Subcutaneous adipose tissue (tissue), 4 donors: ENCODE results near the gene REL. TPM values are rescaled to one million over a fixed set of nuclear protein-coding genes. Genes with fewer than 3 reads are reported as not detected.

Experiments
- total RNA-seq, 4 donors: library from RNA; depleted of rRNA; stranded (reverse); fragments of >200 nt; gene quantifications; one replicate each; pipeline ENCODE4 v1.1.0, GENCODE V29; 2016
- TF ChIP-seq, protein P1 (sequence below): fragments of 450-650 bp; IDR thresholded peaks from one replicate; pipeline ENCODE4 v1.5.1; 2016; ENCODE audit warnings: low read depth, mild to moderate bottlenecking, control low read depth, antibody characterized with exemption, moderate library complexity

REL gene
- total RNA-seq, 4 donors from 2014 or later = 16.8 to 43.2 (median 23.9) TPM

DNA sequence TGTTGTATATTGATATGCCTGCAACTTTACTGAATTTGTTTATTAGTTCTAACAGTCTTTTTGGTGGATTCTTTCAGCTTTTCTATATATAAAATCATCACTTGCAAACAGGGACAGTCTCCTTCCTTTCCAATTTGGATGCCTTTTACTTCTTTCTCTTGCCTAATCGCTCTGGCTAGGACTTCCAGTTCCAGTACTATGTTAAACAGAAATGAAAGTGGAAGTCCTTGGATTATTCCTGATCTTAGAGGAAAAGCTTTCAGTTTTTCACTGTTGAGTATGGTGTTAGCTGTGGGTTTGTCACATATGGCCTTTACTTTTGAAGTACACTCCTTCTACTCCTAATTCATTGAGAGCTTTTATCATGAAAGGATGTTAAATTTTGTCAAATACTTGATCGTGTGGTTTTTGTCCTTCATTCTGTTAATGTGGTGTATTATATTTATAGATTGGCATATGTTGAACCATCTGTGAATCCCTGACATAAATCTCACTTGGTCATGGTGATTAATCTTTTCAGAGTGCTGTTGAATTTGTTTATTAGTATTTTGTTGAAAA is 52.9 kb downstream of the REL start:
- TF ChIP-seq, protein P1, sequence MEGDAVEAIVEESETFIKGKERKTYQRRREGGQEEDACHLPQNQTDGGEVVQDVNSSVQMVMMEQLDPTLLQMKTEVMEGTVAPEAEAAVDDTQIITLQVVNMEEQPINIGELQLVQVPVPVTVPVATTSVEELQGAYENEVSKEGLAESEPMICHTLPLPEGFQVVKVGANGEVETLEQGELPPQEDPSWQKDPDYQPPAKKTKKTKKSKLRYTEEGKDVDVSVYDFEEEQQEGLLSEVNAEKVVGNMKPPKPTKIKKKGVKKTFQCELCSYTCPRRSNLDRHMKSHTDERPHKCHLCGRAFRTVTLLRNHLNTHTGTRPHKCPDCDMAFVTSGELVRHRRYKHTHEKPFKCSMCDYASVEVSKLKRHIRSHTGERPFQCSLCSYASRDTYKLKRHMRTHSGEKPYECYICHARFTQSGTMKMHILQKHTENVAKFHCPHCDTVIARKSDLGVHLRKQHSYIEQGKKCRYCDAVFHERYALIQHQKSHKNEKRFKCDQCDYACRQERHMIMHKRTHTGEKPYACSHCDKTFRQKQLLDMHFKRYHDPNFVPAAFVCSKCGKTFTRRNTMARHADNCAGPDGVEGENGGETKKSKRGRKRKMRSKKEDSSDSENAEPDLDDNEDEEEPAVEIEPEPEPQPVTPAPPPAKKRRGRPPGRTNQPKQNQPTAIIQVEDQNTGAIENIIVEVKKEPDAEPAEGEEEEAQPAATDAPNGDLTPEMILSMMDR = no peak

DNA sequence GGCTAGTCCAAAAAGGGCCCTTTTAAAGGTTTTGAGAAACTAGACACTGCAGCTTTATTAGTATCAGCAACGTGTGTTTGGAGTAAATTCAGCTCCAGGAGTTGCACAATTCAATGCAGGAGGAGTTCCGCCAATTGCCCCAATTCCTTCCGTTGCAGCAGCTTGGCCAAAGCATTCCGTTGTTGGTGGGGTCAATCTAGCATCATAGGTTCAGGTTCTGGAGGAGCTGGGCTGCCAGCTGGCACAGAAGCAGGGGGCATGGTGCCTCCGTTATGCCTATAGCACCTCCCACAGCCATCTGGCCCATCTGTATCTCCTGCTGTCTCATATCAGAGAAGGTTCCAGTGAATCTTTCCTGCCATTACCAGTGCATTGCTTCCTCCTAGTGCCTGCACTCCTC is 55.4 kb downstream of the REL start:
- TF ChIP-seq, protein P1 = no peak

DNA sequence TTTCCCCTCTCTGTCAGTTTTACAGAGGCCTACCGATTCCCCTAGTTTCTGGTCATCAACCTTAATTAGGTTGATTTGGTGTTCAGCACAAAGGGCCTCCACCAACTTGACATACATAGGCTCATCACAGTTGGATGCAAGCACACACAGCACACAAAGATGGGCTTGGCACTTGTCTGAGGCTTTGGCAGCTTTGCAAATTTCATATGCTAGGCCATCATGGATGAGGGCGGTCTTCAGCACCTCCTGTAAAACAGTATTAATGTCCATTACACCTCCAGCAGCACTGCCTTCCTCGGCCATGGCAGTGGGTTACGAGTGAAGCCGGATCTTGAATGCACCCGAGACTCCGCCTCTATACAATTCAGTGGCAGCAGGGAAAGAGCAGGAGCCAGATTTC is 56.9 kb downstream of the REL start:
- TF ChIP-seq, protein P1 = no peak

DNA sequence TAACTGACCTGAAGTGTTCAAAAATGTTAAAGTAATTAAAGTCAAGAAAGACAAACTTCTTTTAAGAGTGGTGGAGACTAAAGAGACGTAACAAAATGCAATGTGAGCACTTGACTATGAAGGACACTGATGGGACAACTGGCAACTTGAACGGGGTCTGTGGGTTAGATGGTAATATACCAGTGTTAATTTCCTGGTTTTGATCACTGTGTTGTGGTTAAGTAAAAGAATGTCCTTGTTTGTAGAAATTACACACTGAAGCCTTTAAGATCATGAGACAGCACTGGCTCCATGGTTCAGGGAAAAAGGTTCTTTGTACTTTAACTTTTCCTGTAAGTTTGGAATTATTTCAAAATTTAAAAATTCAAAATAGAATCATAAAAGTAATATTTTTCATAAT is 58.2 kb downstream of the REL start:
- TF ChIP-seq, protein P1 = no peak

DNA sequence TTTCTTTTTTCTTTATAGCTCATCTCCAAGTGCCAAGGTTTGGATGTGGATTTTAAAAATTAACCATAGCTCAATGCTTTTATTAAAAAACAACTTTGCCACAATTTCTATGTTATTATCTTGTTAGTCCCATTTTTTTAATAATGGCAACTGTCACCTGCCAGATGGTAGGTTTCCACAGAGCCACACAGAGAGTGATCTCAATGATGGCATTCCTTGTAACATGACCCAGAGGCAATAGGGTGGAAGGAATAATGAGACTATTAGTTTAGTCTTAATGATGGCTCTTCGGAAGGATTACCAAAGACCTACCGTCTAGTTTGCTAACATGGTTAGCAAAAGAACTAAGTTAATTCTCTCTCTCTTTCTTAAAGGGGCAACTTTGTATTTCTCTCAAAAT is 64.0 kb downstream of the REL start:
- TF ChIP-seq, protein P1 = no peak

DNA sequence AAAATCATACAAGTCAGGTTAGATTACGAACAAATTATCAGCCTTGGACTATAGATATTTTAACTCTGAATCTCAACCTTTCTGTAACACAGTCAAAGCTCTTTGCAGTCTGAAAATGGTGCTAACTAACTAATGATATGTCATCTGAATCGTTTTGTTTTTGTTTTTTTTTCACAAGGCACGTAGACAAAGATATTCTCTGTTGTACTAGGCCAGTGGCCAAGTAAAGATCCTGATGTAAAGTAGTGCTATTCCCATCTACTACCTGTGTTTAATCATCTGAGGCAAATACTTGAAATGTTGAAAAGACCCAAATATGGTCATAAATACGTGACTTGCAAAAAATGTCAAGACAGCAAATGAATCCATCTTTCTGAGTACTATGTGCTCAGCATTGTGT is 65.7 kb downstream of the REL start:
- TF ChIP-seq, protein P1 = no peak

DNA sequence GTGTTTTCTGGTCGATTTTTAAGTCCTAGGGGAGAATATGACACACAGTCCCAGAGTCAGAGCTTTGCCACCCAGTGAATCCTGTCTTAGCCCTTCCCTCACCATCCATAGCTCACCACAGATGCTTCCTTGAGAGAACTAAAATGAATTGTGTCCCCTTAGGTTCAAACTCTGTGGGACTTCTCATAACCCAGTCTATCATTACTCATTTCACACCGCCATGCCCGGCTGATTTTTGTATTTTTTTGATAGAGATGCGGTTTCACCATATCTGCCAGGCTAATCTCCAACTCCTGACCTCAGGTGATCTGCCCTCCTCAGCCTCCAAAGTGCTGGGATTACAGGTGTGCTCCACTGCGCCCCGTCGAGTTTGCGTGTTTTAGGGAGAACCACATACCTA is 66.8 kb downstream of the REL start:
- TF ChIP-seq, protein P1 = no peak
